ENCODE measurements around the gene PPP1R13L. TPM values are rescaled to one million over a fixed set of nuclear protein-coding genes. Genes with fewer than 3 reads are reported as not detected.

PPP1R13L gene
- total RNA-seq, 2 experiments from 2014 or later: 7.8 to 15.5 TPM

GRCh38 chr19:45405435-45406225, 761 bp upstream of the PPP1R13L start:
- Histone ChIP-seq H3K36me3 (ENCODE audit: insufficient read depth, low read length) (peaks cover 7% of the 10 kb centered on the region), H3K9me3 (ENCODE audit: low read length) (no peaks in the 10 kb centered on the region), H3K4me1 (ENCODE audit: insufficient read depth, low read length, poor library complexity, severe bottlenecking) (peaks cover 38% of the 10 kb centered on the region), H3K9me2 (ENCODE audit: insufficient read depth, low read length) (no peaks in the 10 kb centered on the region), H2AFZ (ENCODE audit: low read length) (peak overlapping the region; percentile 73), H3K79me2 (ENCODE audit: insufficient read depth, low read depth, low read length) (peaks cover 10% of the 10 kb centered on the region), H3K4me2 (ENCODE audit: low read length) (peak overlapping the region; percentile 92), H3K27ac (ENCODE audit: low read depth, low read length, poor library complexity, severe bottlenecking) (peak overlapping the region; percentile 69), H4K20me1 (ENCODE audit: insufficient read depth, low read length) (no peaks in the 10 kb centered on the region), H3K4me3 (ENCODE audit: low read depth, low read length, poor library complexity, severe bottlenecking) (peak overlapping the region; percentile 89)
- TF ChIP-seq EZH2phosphoT487 (IDR thresholded peaks at IDR 0.05; ENCODE audit: borderline replicate concordance, low read depth, low read length) (no peak), CTCF (conservative IDR thresholded peaks at IDR 0.05; ENCODE audit: low read length) (no peak)
- intact Hi-C loops (cut with micrococcal nuclease; ENCODE audit: unreplicated experiment): loop anchor here (1.0 to 5.0 kb wide), 3 partner anchors 14 to 403 kb away; partner anchors contain the start of gene RELB
- POLR2A ChIA-PET: no interaction called here
- CTCF ChIA-PET (ENCODE audit: unreplicated experiment): interaction anchor here (0.6 kb wide), 1 partner anchor 314 kb away, joined by 3 read pairs; no protein-coding TSS in a partner anchor
- no TSS peak for BruUV-seq (replicated peaks)
- peak; percentile 94 for DNase-seq (ENCODE audit: low spot score)

GRCh38 chr19:45403781-45404556, 900 bp downstream of the PPP1R13L start:
- ChIA-PET CTCF (ENCODE audit: unreplicated experiment) (no interaction called here), POLR2A (interaction anchor here (0.6 to 0.9 kb wide), 2 partner anchors 160 to 459 kb away, joined by 3 read pairs; partner anchors contain the start of gene SYMPK)
- no peak for TF ChIP-seq EZH2phosphoT487 (IDR thresholded peaks at IDR 0.05; ENCODE audit: borderline replicate concordance, low read depth, low read length)
- TF ChIP-seq CTCF (conservative IDR thresholded peaks at IDR 0.05; ENCODE audit: low read length): peak; percentile 88
- H3K36me3 ChIP-seq (ENCODE audit: insufficient read depth, low read length): no peaks in the 10 kb centered on the region; the same call in 1 of the 2 replicates
- no peaks in the 10 kb centered on the region for H3K9me3 ChIP-seq (ENCODE audit: low read length)
- H2AFZ ChIP-seq (ENCODE audit: low read length): peak overlapping the region; percentile 11; the same call in 1 of the 2 replicates
- H3K4me1 ChIP-seq (ENCODE audit: insufficient read depth, low read length, poor library complexity, severe bottlenecking): peaks cover 31% of the 10 kb centered on the region
- H4K20me1 ChIP-seq (ENCODE audit: insufficient read depth, low read length): no peaks in the 10 kb centered on the region
- H3K27ac ChIP-seq (ENCODE audit: low read depth, low read length, poor library complexity, severe bottlenecking): no peak overlapping the region
- peak overlapping the region; percentile 92 for H3K4me2 ChIP-seq (ENCODE audit: low read length)
- no peaks in the 10 kb centered on the region for H3K9me2 ChIP-seq (ENCODE audit: insufficient read depth, low read length)
- DNase-seq (ENCODE audit: low spot score): peak; percentile 79
- H3K79me2 ChIP-seq (ENCODE audit: insufficient read depth, low read depth, low read length): peaks cover 10% of the 10 kb centered on the region
- peak overlapping the region; percentile 89 for H3K4me3 ChIP-seq (ENCODE audit: low read depth, low read length, poor library complexity, severe bottlenecking)
- no TSS peak for BruUV-seq (replicated peaks)
- intact Hi-C loops (cut with micrococcal nuclease; ENCODE audit: unreplicated experiment): no loop called here

All from OCI-LY7 (cell line).